Stimulated activated CD4-positive, alpha-beta T cell treated with anti-CD3 and anti-CD28 coated beads, Interleukin-2, amount 100 ng/mL, for 48 hours (primary cell): Measurements from ENCODE around the gene PPP1R9A.

Experiments used
- DNase-seq, 2 donors: peaks; one replicate each; pipeline ENCODE4 v3.0.0-alpha.2; 2020

PPP1R9A gene

GRCh38 chr7:95045236-95045923 lies 138.0 kb downstream of the PPP1R9A start:
- no peak for DNase-seq

- no peak for DNase-seq
These were observed 139.3 kb downstream of the PPP1R9A start for GRCh38 chr7:95046494-95047240.

GRCh38 chr7:95047291-95047690 lies 139.9 kb downstream of the PPP1R9A start:
- no peak for DNase-seq

GRCh38 chr7:95052566-95053094 lies 145.2 kb downstream of the PPP1R9A start:
- no peak for DNase-seq

- no peak for DNase-seq
These were observed 147.0 kb downstream of the PPP1R9A start for GRCh38 chr7:95054386-95054785.

GRCh38 chr7:95055295-95055694 lies 147.9 kb downstream of the PPP1R9A start:
- no peak for DNase-seq

- DNase-seq, result no peak
These were observed 148.8 kb downstream of the PPP1R9A start for GRCh38 chr7:95056107-95056739.

- DNase-seq, result no peak
These were observed 149.5 kb downstream of the PPP1R9A start for GRCh38 chr7:95056901-95057300.

GRCh38 chr7:95059842-95060313 lies 152.5 kb downstream of the PPP1R9A start:
- DNase-seq, result no peak

GRCh38 chr7:95062901-95063300 lies 155.5 kb downstream of the PPP1R9A start:
- no peak for DNase-seq

- no peak for DNase-seq
These were observed 159.5 kb downstream of the PPP1R9A start for GRCh38 chr7:95066737-95067530.

GRCh38 chr7:95088536-95089215 lies 181.3 kb downstream of the PPP1R9A start:
- no peak for DNase-seq

GRCh38 chr7:95089414-95090315 lies 182.3 kb downstream of the PPP1R9A start:
- DNase-seq, result no peak

GRCh38 chr7:95092324-95092723 lies 184.9 kb downstream of the PPP1R9A start:
- DNase-seq, result no peak

GRCh38 chr7:95095259-95095965 lies 188.0 kb downstream of the PPP1R9A start:
- DNase-seq, result no peak

- no peak for DNase-seq
These were observed 188.7 kb downstream of the PPP1R9A start for GRCh38 chr7:95095966-95096540.

GRCh38 chr7:95097291-95097690 lies 189.9 kb downstream of the PPP1R9A start:
- DNase-seq, result no peak

GRCh38 chr7:95097851-95098250 lies 190.5 kb downstream of the PPP1R9A start:
- no peak for DNase-seq

- no peak for DNase-seq
These were observed 191.7 kb downstream of the PPP1R9A start for GRCh38 chr7:95099106-95099505.

- no peak for DNase-seq
These were observed 194.0 kb downstream of the PPP1R9A start for GRCh38 chr7:95101422-95101821.
